ENCODE results near the gene ATP11A.

DNA sequence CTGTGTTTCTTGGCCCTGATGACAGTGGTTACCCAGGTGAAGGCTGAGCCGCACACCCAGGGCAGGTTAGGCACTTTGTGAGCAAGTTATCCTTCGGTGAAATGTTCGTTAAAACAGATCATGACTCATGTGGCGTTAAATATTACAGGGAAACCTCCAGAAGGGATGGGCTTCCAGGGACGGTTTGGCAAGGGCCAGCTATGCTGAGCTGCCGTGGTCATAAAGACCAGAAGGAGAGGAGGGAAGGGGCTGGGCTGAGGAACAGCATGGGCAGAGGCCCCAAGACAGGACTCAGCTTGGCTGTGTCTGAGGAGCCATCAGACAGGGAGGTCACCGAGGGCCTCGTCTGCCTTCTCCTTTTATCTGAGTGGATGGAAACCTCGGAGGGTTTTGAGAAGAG is 47.5 kb downstream of the ATP11A start:
- TF ChIP-seq, protein P1, sequence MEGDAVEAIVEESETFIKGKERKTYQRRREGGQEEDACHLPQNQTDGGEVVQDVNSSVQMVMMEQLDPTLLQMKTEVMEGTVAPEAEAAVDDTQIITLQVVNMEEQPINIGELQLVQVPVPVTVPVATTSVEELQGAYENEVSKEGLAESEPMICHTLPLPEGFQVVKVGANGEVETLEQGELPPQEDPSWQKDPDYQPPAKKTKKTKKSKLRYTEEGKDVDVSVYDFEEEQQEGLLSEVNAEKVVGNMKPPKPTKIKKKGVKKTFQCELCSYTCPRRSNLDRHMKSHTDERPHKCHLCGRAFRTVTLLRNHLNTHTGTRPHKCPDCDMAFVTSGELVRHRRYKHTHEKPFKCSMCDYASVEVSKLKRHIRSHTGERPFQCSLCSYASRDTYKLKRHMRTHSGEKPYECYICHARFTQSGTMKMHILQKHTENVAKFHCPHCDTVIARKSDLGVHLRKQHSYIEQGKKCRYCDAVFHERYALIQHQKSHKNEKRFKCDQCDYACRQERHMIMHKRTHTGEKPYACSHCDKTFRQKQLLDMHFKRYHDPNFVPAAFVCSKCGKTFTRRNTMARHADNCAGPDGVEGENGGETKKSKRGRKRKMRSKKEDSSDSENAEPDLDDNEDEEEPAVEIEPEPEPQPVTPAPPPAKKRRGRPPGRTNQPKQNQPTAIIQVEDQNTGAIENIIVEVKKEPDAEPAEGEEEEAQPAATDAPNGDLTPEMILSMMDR (IDR thresholded peaks at IDR 0.05; ENCODE audit: low read length): no peak
- no peak for TF ChIP-seq EZH2 (optimal IDR thresholded peaks at IDR 0.05; ENCODE audit: low read depth, low read length)
- TF ChIP-seq EZH2phosphoT487 (IDR thresholded peaks at IDR 0.05; ENCODE audit: low read length): no peak
